H9 (cell line): ENCODE results near the gene C12orf57. TPM values are rescaled to one million over a fixed set of nuclear protein-coding genes. Genes with fewer than 3 reads are reported as not detected.

ENCODE experiments used
- DNase-seq: peaks from one replicate; pipeline ENCODE4 v3.0.0-alpha.2; 2017
- H2AFZ ChIP-seq: one replicate; pipeline ENCODE4 v1.6.1; 2013; ENCODE audit warnings: mild to moderate bottlenecking, low read length, control low read depth, moderate library complexity
- H2AK5ac ChIP-seq: 2 replicates; pipeline ENCODE4 v1.6.1; 2013; ENCODE audit warnings: low read length, control low read depth, mixed read lengths; ENCODE audit not compliant: insufficient read length
- H2BK120ac ChIP-seq: one replicate; pipeline ENCODE4 v1.6.1; 2013; ENCODE audit warnings: low read depth, mild to moderate bottlenecking, low read length, control low read depth, inconsistent platforms; ENCODE audit not compliant: poor library complexity, severe bottlenecking
- H2BK12ac ChIP-seq: 2 replicates; pipeline ENCODE4 v1.6.1; 2013; ENCODE audit warnings: low read length, control low read depth, mixed read lengths, low read depth; ENCODE audit not compliant: insufficient read length
- H2BK15ac ChIP-seq: 2 replicates; pipeline ENCODE4 v1.6.1; 2013; ENCODE audit warnings: low read depth, low read length, control low read depth
- H2BK20ac ChIP-seq: one replicate; pipeline ENCODE4 v1.6.1; 2013; ENCODE audit warnings: low read depth, mild to moderate bottlenecking, low read length, control low read depth, inconsistent platforms; ENCODE audit not compliant: poor library complexity, severe bottlenecking
- H2BK5ac ChIP-seq: 2 replicates; pipeline ENCODE4 v1.6.1; 2013; ENCODE audit warnings: low read length, control low read depth, mixed read lengths; ENCODE audit not compliant: insufficient read length
- H3K14ac ChIP-seq: 2 replicates; pipeline ENCODE4 v1.6.1; 2013; ENCODE audit warnings: low read length, control low read depth; ENCODE audit not compliant: insufficient read depth
- H3K18ac ChIP-seq: 2 replicates; pipeline ENCODE4 v1.6.1; 2013; ENCODE audit warnings: low read depth, mild to moderate bottlenecking, mixed read lengths, low read length, control low read depth; ENCODE audit not compliant: insufficient read length
- H3K23ac ChIP-seq: 2 replicates; pipeline ENCODE4 v1.6.1; 2013; ENCODE audit warnings: low read length, control low read depth, mixed read lengths, low read depth; ENCODE audit not compliant: insufficient read length
- H3K23me2 ChIP-seq: 2 replicates; pipeline ENCODE4 v1.6.1; 2013; ENCODE audit warnings: low read depth, mild to moderate bottlenecking, mixed read lengths, low read length, control low read depth; ENCODE audit not compliant: insufficient read length, poor library complexity, severe bottlenecking
- H3K27ac ChIP-seq: 2 replicates; pipeline ENCODE4 v1.5.1; 2013; ENCODE audit warnings: low read length, control low read depth, mixed read lengths, low read depth; ENCODE audit not compliant: insufficient read length
- H3K27me3 ChIP-seq: 2 replicates; pipeline ENCODE4 v1.6.1; 2013; ENCODE audit warnings: low read length, control low read depth, inconsistent platforms; ENCODE audit not compliant: insufficient read depth
- H3K4ac ChIP-seq: 2 replicates; pipeline ENCODE4 v1.6.1; 2013; ENCODE audit warnings: low read depth, mild to moderate bottlenecking, control low read depth, inconsistent platforms, low read length, moderate library complexity
- H3K4me1 ChIP-seq: 2 replicates; pipeline ENCODE4 v1.6.1; 2013; ENCODE audit warnings: low read length, control low read depth, inconsistent platforms; ENCODE audit not compliant: insufficient read depth
- H3K4me2 ChIP-seq: 2 replicates; pipeline ENCODE4 v1.6.1; 2013; ENCODE audit warnings: low read length, control low read depth, mixed read lengths; ENCODE audit not compliant: insufficient read length, insufficient read depth
- H3K56ac ChIP-seq: 2 replicates; pipeline ENCODE4 v1.6.1; 2013; ENCODE audit warnings: low read depth, mild to moderate bottlenecking, mixed read lengths, low read length, control low read depth; ENCODE audit not compliant: insufficient read length
- H3K79me1 ChIP-seq: 2 replicates; pipeline ENCODE4 v1.6.1; 2013; ENCODE audit warnings: low read depth, mild to moderate bottlenecking, moderate library complexity, low read length, control low read depth, inconsistent platforms; ENCODE audit not compliant: insufficient read depth, poor library complexity, severe bottlenecking
- H3K79me2 ChIP-seq: 2 replicates; pipeline ENCODE4 v1.6.1; 2013; ENCODE audit warnings: low read length, control low read depth, inconsistent platforms; ENCODE audit not compliant: insufficient read depth
- H3K9ac ChIP-seq: 2 replicates; pipeline ENCODE4 v1.6.1; 2013; ENCODE audit warnings: low read length, control low read depth, mixed read lengths; ENCODE audit not compliant: insufficient read length; ENCODE audit errors: extremely low read depth
- H3K9me3 ChIP-seq: one replicate; pipeline ENCODE4 v1.6.1; 2013; ENCODE audit warnings: low read depth, low read length, inconsistent platforms; ENCODE audit not compliant: control insufficient read depth
- H3T11ph ChIP-seq: one replicate; pipeline ENCODE4 v1.6.1; 2013; ENCODE audit warnings: mild to moderate bottlenecking, low read length, control low read depth, inconsistent platforms
- H4K20me1 ChIP-seq: one replicate; pipeline ENCODE4 v1.6.1; 2013; ENCODE audit not compliant: control insufficient read depth, insufficient read length, insufficient read depth
- H4K5ac ChIP-seq: 2 replicates; pipeline ENCODE4 v1.6.1; 2013; ENCODE audit warnings: low read depth, mild to moderate bottlenecking, mixed read lengths, low read length, control low read depth; ENCODE audit not compliant: insufficient read length
- H4K8ac ChIP-seq: replicated peaks from 2 replicates; pipeline ENCODE4 v1.6.1; 2013; ENCODE audit warnings: low read length, control low read depth, mixed read lengths, low read depth; ENCODE audit not compliant: insufficient read length
- H4K91ac ChIP-seq: 2 replicates; pipeline ENCODE4 v1.6.1; 2013; ENCODE audit warnings: low read depth, mild to moderate bottlenecking, moderate library complexity, mixed read lengths, low read length, control low read depth; ENCODE audit not compliant: insufficient read length
- H3K27ac Mint-ChIP-seq, 3 experiments: 2 replicates in 2 of 3; 3 replicates in 1 of 3; pipeline ENCODE4 v1.8.0; 2020 to 2021; ENCODE audit warnings: mixed read lengths in 3 of 3, mild to moderate bottlenecking in 1 of 3, moderate library complexity in 1 of 3
- H3K27me3 Mint-ChIP-seq: 2 replicates; pipeline ENCODE4 v1.8.0; 2021; ENCODE audit warnings: low read depth, mild to moderate bottlenecking, moderate library complexity, mixed read lengths
- H3K36me3 Mint-ChIP-seq, 3 experiments: 2 replicates in 2 of 3; 3 replicates in 1 of 3; pipeline ENCODE4 v1.8.0; 2020 to 2021; ENCODE audit warnings: low read depth in 3 of 3, mixed read lengths in 3 of 3; ENCODE audit not compliant: insufficient read depth in 1 of 3
- H3K4me1 Mint-ChIP-seq, 2 experiments: 2 replicates each; pipeline ENCODE4 v1.8.0; 2020; ENCODE audit warnings: mixed read lengths in 2 of 2
- H3K4me3 Mint-ChIP-seq, 2 experiments: 2 replicates in 1 of 2; 3 replicates in 1 of 2; pipeline ENCODE4 v1.8.0; 2020 to 2021; ENCODE audit warnings: mild to moderate bottlenecking in 2 of 2, mixed read lengths in 2 of 2, moderate library complexity in 1 of 2
- H3K9me3 Mint-ChIP-seq, 2 experiments: 2 replicates in 1 of 2; 3 replicates in 1 of 2; pipeline ENCODE4 v1.8.0; 2020; ENCODE audit warnings: mild to moderate bottlenecking in 2 of 2, mixed read lengths in 2 of 2, moderate library complexity in 1 of 2
- CTCF ChIP-seq: fragments of 200-600 bp; sonication (generic); conservative IDR thresholded peaks from 3 replicates; pipeline ENCODE4 v1.8.0; 2021; ENCODE audit warnings: antibody characterized with exemption, mild to moderate bottlenecking
- WGBS: extraction: QIAGEN DNeasy Blood & Tissue Kit; methylation state at CpG from one replicate; pipeline ENCODE4 v1.1.7; 2013; ENCODE audit warnings: missing lambda C conversion rate, low lambda C conversion rate, mixed read lengths; ENCODE audit not compliant: insufficient read length; ENCODE audit errors: extremely low coverage; 5-methylcytosine and 5-hydroxymethylcytosine counted together
- total RNA-seq: library from RNA; stranded (reverse); gene quantifications from 2 replicates; pipeline ENCODE4 v1.2.1, GENCODE V29; 2021

The C12orf57 gene
- total RNA-seq, 1 experiment from 2014 or later: 195 TPM

GRCh38 chr12:6932766-6933165, 11.1 kb upstream of the C12orf57 start:
- Histone ChIP-seq H3K14ac (no peak overlapping the region), H4K5ac (no peak overlapping the region), H2BK5ac (no peak overlapping the region), H3K79me1 (no peaks in the 10 kb centered on the region), H3K56ac (no peak overlapping the region), H2BK15ac (no peak overlapping the region), H2BK12ac (no peak overlapping the region), H3K27ac (no peak overlapping the region), H2AFZ (no peak overlapping the region), H2BK20ac (no peak overlapping the region), H3K18ac (no peak overlapping the region), H3K4ac (no peak overlapping the region), H3K9ac (no peak overlapping the region), H4K91ac (no peak overlapping the region), H3K23me2 (peaks cover 16% of the 10 kb centered on the region), H3K79me2 (peaks cover 24% of the 10 kb centered on the region; the same call in 1 of the 2 replicates), H2BK120ac (no peak overlapping the region), H3K4me1 (no peaks in the 10 kb centered on the region), H3T11ph (no peak overlapping the region), H4K20me1 (no peaks in the 10 kb centered on the region), H3K9me3 (no peaks in the 10 kb centered on the region), H3K23ac (no peak overlapping the region), H3K4me2 (no peak overlapping the region), H2AK5ac (no peak overlapping the region), H3K27me3 (no peaks in the 10 kb centered on the region), H4K8ac (no peak overlapping the region)
- Mint-ChIP-seq H3K27me3 (no peaks in the 10 kb centered on the region), H3K4me1 (peaks cover 29 to 39% of the 10 kb centered on the region in 2 experiments), H3K9me3 (no peaks in the 10 kb centered on the region), H3K4me3 (no peak overlapping the region), H3K36me3 (peaks cover 25 to 69% (median 47%) of the 10 kb centered on the region in 3 experiments; a peak in 6 of 7 replicates), H3K27ac (no peak overlapping the region)
- DNase-seq: no peak
- TF ChIP-seq CTCF: no peak
- no CpG with 5 or more reads among the region's 1 CpG for WGBS
